ENCODE results near the gene MYG1.
A peak's percentile ranks its signal among the peaks of the same experiment; 100 is the strongest.

Gene MYG1

DNA sequence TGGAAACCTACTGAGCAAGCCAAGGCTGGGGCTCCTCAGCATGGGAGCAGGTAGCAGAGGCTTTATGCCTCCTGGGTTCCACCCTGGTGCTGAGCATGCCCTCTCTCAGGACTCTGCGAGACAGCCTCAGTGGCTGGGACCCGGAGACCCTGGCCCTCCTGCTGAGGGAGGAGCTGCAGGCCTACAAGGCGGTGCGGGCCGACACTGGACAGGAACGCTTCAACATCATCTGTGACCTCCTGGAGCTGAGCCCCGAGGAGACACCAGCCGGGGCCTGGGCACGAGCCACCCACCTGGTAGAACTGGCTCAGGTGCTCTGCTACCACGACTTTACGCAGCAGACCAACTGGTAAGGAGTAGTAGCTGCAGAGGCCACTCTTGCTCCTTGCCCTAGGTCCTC is 23.0 kb upstream of the MYG1 start:
- peak overlapping the region in 2 of 11 experiments; percentile 2 to 24; a peak in 2 of 22 replicates for H3K9ac ChIP-seq
- H3K9me3 ChIP-seq (replicated peaks in 1 of 11), result no peaks in the 10 kb centered on the region
- H4K20me1 ChIP-seq, result peaks cover 0 to 49% (median 0%) of the 10 kb centered on the region in 11 experiments; a peak in 5 of 22 replicates
- no peak for TF ChIP-seq Cebpa-rat (IDR thresholded peaks at IDR 0.05)
- H3K4me2 ChIP-seq, result no peak overlapping the region
- no peak overlapping the region for H3K27ac ChIP-seq
- H3K4me3 ChIP-seq, result no peak overlapping the region
- H3K27me3 ChIP-seq, result no peaks in the 10 kb centered on the region
- H3K36me3 ChIP-seq, result peaks cover 13 to 98% (median 89%) of the 10 kb centered on the region in 11 experiments; a peak in 21 of 22 replicates
- peaks cover 0 to 13% (median 7%) of the 10 kb centered on the region in 10 experiments; a peak in 11 of 20 replicates for H3K4me1 ChIP-seq

- H3K9me3 ChIP-seq (replicated peaks in 1 of 11), result no peaks in the 10 kb centered on the region
- peaks cover 27 to 100% (median 96%) of the 10 kb centered on the region in 11 experiments for H3K36me3 ChIP-seq
- TF ChIP-seq Cebpa-rat (IDR thresholded peaks at IDR 0.05), result no peak
- no peaks in the 10 kb centered on the region for H3K27me3 ChIP-seq
- H3K4me3 ChIP-seq, result no peak overlapping the region
- peak overlapping the region in 2 of 11 experiments; percentile 2 to 19; a peak in 1 of 22 replicates for H3K9ac ChIP-seq
- H4K20me1 ChIP-seq, result peaks cover 0 to 50% (median 0%) of the 10 kb centered on the region in 11 experiments; a peak in 4 of 22 replicates
- no peak overlapping the region for H3K4me2 ChIP-seq
- H3K27ac ChIP-seq, result no peak overlapping the region
- no peaks in the 10 kb centered on the region for H3K4me1 ChIP-seq
Observed at GRCh38 chr12:53277981-53278380, 21.5 kb upstream of the MYG1 start.

DNA sequence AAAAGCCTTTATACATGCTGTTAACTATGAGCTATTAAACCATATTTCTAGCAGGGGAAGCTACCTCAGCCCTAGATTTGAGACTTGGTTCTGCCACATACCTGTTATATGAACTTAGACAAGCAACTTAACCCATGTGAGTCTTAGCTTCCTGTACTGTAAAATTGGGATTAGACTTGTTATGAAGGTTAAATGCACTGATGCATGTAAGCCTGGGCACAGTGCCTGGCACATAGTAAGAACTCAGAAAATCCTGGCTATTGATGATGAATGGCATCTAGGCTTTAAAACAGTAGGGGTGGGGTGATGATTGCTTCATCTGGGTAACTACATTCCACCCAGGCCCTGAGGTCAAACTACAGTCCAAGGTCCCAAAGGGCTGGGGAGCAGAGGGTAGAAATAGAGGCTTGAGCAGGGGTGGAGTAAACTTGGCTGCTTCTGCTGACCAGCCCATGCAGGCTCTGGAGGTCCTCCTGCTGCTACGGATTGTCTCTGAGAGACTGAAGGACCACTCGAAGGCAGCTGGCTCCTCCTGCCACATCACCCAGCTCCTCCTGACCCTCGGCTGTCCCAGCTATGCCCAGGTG is 20.1 kb upstream of the MYG1 start:
- no peaks in the 10 kb centered on the region for H3K4me1 ChIP-seq
- peaks cover 0 to 43% (median 0%) of the 10 kb centered on the region in 11 experiments; a peak in 4 of 22 replicates for H4K20me1 ChIP-seq
- no peak overlapping the region for H3K4me2 ChIP-seq
- no peak for TF ChIP-seq Cebpa-rat (IDR thresholded peaks at IDR 0.05)
- peak overlapping the region in 3 of 11 experiments; percentile 1 to 23 (median 17); a peak in 1 of 22 replicates for H3K9ac ChIP-seq
- no peaks in the 10 kb centered on the region for H3K27me3 ChIP-seq
- H3K27ac ChIP-seq, result no peak overlapping the region
- H3K9me3 ChIP-seq (replicated peaks in 1 of 11), result no peaks in the 10 kb centered on the region
- H3K36me3 ChIP-seq, result peaks cover 41 to 100% (median 98%) of the 10 kb centered on the region in 11 experiments
- H3K4me3 ChIP-seq, result no peak overlapping the region

DNA sequence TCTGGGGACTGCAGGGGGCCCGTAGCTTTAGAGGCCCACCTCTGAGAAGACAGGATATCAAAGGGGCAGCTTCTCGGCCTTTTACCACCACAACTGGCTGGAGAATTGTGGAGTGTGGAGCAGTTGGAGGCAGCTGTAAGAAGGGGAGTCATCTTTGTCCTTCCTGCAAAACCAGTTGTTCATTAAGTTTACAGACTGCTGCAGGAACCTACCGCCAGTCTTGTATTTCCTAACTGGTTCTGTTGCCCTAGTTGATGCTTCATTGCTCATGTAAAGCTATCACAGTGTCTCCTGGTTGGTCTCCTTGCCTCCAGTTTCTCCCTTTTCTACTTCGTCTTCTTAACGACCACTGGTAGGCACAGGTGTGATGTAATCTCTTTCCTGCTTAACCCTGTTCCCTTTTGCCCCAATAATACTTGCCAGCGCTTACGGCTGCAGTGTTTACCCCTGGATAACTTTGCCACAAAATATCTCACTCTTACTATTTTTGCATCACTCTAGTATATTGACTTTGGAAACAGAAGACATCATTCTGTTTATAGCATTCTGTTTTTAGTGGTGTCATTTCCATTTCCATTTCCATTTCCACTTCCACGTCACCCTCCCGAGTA is 19.5 kb upstream of the MYG1 start:
- Histone ChIP-seq H3K9ac (peak overlapping the region in 3 of 11 experiments; percentile 1 to 23 (median 17); a peak in 1 of 22 replicates), H3K4me2 (no peak overlapping the region), H3K4me1 (no peaks in the 10 kb centered on the region), H3K36me3 (peaks cover 44 to 100% (median 98%) of the 10 kb centered on the region in 11 experiments), H3K4me3 (no peak overlapping the region), H3K27me3 (no peaks in the 10 kb centered on the region), H3K27ac (no peak overlapping the region), H3K9me3 (replicated peaks in 1 of 11) (no peaks in the 10 kb centered on the region), H4K20me1 (peaks cover 0 to 37% (median 0%) of the 10 kb centered on the region in 11 experiments; a peak in 2 of 22 replicates)
- TF ChIP-seq Cebpa-rat (IDR thresholded peaks at IDR 0.05), result no peak

DNA sequence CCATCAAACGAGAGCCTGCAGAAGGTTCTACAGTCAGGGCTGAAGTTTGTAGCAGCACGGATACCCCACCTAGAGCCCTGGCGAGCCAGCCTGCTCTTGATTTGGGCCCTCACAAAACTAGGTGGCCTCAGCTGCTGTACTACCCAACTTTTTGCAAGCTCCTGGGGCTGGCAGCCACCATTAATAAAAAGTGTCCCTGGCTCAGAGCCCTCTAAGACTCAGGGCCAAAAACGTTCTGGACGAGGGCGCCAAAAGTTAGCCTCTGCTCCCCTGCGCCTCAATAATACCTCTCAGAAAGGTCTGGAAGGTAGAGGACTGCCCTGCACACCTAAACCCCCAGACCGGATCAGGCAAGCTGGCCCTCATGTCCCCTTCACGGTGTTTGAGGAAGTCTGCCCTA is 13.0 kb upstream of the MYG1 start:
- peak overlapping the region in 3 of 11 experiments; percentile 4 to 14 (median 7); a peak in 2 of 22 replicates for H3K27ac ChIP-seq
- no peaks in the 10 kb centered on the region for H3K9me3 ChIP-seq (replicated peaks in 1 of 11)
- H3K9ac ChIP-seq, result peak overlapping the region in 3 of 11 experiments; percentile 9 to 29 (median 23); a peak in 4 of 22 replicates
- no peaks in the 10 kb centered on the region for H3K27me3 ChIP-seq
- TF ChIP-seq Cebpa-rat (IDR thresholded peaks at IDR 0.05), result no peak
- peaks cover 47 to 100% (median 94%) of the 10 kb centered on the region in 11 experiments for H3K36me3 ChIP-seq
- peaks cover 0 to 21% (median 4%) of the 10 kb centered on the region in 10 experiments; a peak in 9 of 20 replicates for H3K4me1 ChIP-seq
- no peak overlapping the region for H3K4me3 ChIP-seq
- H4K20me1 ChIP-seq, result peaks cover 0 to 12% (median 0%) of the 10 kb centered on the region in 11 experiments; a peak in 2 of 22 replicates
- H3K4me2 ChIP-seq, result peak overlapping the region in 1 of 11 experiments; percentile 2; a peak in 1 of 22 replicates

GRCh38 chr12:53287741-53288216 is 11.7 kb upstream of the MYG1 start:
- Histone ChIP-seq H3K4me2 (peak overlapping the region in 2 of 11 experiments; percentile 45 to 56; a peak in 5 of 22 replicates), H3K4me1 (peaks cover 0 to 21% (median 4%) of the 10 kb centered on the region in 10 experiments; a peak in 9 of 20 replicates), H4K20me1 (peaks cover 0 to 9% (median 0%) of the 10 kb centered on the region in 11 experiments; a peak in 2 of 22 replicates), H3K27ac (peak overlapping the region in 3 of 11 experiments; percentile 4 to 39 (median 11); a peak in 5 of 22 replicates), H3K36me3 (peaks cover 45 to 100% (median 94%) of the 10 kb centered on the region in 11 experiments), H3K27me3 (no peaks in the 10 kb centered on the region), H3K9ac (peak overlapping the region in 4 of 11 experiments; percentile 13 to 57 (median 38); a peak in 4 of 22 replicates), H3K9me3 (replicated peaks in 1 of 11) (no peaks in the 10 kb centered on the region), H3K4me3 (no peak overlapping the region)
- no peak for TF ChIP-seq Cebpa-rat (IDR thresholded peaks at IDR 0.05)

DNA sequence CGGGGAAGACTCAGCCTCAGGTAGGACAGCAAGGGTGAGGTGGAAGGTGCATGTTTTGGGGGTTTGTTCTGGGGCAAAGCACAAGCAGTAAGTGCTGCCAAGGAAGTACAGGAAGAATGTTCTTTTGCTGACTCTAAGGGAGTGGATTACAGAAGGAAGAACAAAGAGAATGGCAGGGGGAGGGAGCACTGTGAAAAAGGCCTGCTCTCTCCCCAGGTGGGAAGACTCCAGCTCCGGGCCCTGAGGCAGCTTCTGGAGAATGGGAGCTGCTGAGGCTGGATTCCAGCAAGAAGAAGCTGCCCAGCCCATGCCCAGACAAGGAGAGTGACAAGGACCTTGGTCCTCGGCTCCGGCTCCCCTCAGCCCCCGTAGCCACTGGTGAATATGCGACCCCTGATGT is 11.2 kb upstream of the MYG1 start:
- Histone ChIP-seq H3K9ac (peak overlapping the region in 4 of 11 experiments; percentile 13 to 57 (median 38); a peak in 4 of 22 replicates), H3K36me3 (peaks cover 41 to 100% (median 94%) of the 10 kb centered on the region in 11 experiments)

DNA sequence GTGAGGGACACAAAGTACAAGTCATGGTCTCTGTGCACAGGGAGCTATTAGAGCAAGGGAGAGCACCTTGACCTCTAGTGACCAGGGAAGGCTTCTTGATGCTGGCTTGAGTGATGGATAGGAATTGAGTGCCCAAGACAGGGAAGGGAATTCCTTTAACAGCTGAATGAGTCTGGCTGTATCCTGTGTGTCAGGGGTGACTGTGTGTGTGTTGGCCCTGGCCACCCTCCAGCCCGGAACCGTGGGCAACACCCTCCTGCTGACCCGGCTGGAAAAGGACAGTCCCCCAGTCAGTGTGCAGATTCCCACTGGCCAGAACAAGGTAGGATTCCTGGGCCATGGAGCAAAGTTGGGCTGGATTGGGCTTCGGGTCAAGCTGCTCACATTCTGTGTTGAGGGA is 9.6 kb upstream of the MYG1 start:
- Histone ChIP-seq H3K4me3 (no peak overlapping the region), H3K27me3 (no peaks in the 10 kb centered on the region), H3K27ac (no peak overlapping the region), H3K9ac (peak overlapping the region in 5 of 11 experiments; percentile 7 to 34 (median 11); a peak in 4 of 22 replicates), H3K4me2 (no peak overlapping the region), H4K20me1 (peaks cover 0 to 6% (median 0%) of the 10 kb centered on the region in 11 experiments; a peak in 2 of 22 replicates), H3K36me3 (peaks cover 28 to 98% (median 91%) of the 10 kb centered on the region in 11 experiments), H3K9me3 (replicated peaks in 1 of 11) (no peaks in the 10 kb centered on the region), H3K4me1 (peaks cover 4 to 27% (median 10%) of the 10 kb centered on the region in 10 experiments; a peak in 19 of 20 replicates)
- TF ChIP-seq Cebpa-rat (IDR thresholded peaks at IDR 0.05), result no peak

More for the DNA sequence above, 11.2 kb upstream of the MYG1 start:
- Histone ChIP-seq H3K4me1 (peaks cover 0 to 21% (median 4%) of the 10 kb centered on the region in 10 experiments; a peak in 9 of 20 replicates), H3K4me2 (peak overlapping the region in 2 of 11 experiments; percentile 45 to 56; a peak in 5 of 22 replicates), H3K27ac (peak overlapping the region in 3 of 11 experiments; percentile 4 to 39 (median 11); a peak in 5 of 22 replicates), H3K27me3 (no peaks in the 10 kb centered on the region), H4K20me1 (peaks cover 0 to 6% (median 0%) of the 10 kb centered on the region in 11 experiments; a peak in 2 of 22 replicates), H3K9me3 (replicated peaks in 1 of 11) (no peaks in the 10 kb centered on the region), H3K4me3 (no peak overlapping the region)
- no peak for TF ChIP-seq Cebpa-rat (IDR thresholded peaks at IDR 0.05)

All from BLaER1 treated with 17β-estradiol and CSF1 and Interleukin-3, amounts not matched to agents 10 nM and 100 nM (cell line).